ENCODE results near the gene SETD7.

- no peak for TF ChIP-seq CTCF (IDR thresholded peaks at IDR 0.05; ENCODE audit: insufficient read depth, low read length, poor library complexity, severe bottlenecking)
- no peak for TF ChIP-seq EZH2phosphoT487 (conservative IDR thresholded peaks at IDR 0.05; ENCODE audit: low read length)
These were observed 105.4 kb downstream of the SETD7 start for GRCh38 chr4:139450586-139450985.

Data from SU-DHL-6 (cell line).